ENCODE data around the gene OTOF. TPM values are rescaled to one million over a fixed set of nuclear protein-coding genes. Genes with fewer than 3 reads are reported as not detected.

Gene OTOF
- total and polyA plus RNA-seq, 2 experiments from 2014 or later: 0.21 to 0.23 TPM

- H3F3A ChIP-seq (replicated peaks; ENCODE audit: low read depth): 0 out of 2 replicates have a peak, but pooled peaks cover 6% of the 10 kb centered on the region
- Mint-ChIP-seq H3K27me3 (ENCODE audit: insufficient read depth, low read depth, poor library complexity) (peaks cover 16% of the 10 kb centered on the region), H3K4me1 (peaks cover 4% of the 10 kb centered on the region), H3K27ac (no peak overlapping the region), H3K4me3 (no peak overlapping the region), H3K36me3 (ENCODE audit: low read depth) (no peaks in the 10 kb centered on the region), H3K9me3 (no peaks in the 10 kb centered on the region)
- H4K20me1 ChIP-seq (replicated peaks; ENCODE audit: insufficient read depth): no peaks in the 10 kb centered on the region
- H3K79me2 ChIP-seq (replicated peaks; ENCODE audit: insufficient read depth): no peaks in the 10 kb centered on the region
- H3K27ac ChIP-seq (ENCODE audit: low read depth): no peak overlapping the region
- TF ChIP-seq ETS1 (IDR thresholded peaks at IDR 0.05) (no peak), POLR2AphosphoS5 (IDR thresholded peaks at IDR 0.05; ENCODE audit: low read depth) (no peak), ZNF462 (CRISPR knock-in tag; IDR thresholded peaks at IDR 0.05) (no peak), CREB1 (CRISPR knock-in tag; IDR thresholded peaks at IDR 0.05; ENCODE audit: low read depth) (no peak), JUNB (IDR thresholded peaks at IDR 0.05; ENCODE audit: unreplicated experiment) (no peak), CTCF (conservative IDR thresholded peaks at IDR 0.05; ENCODE audit: low read depth in 2 of 2) (no peak), NANOG (IDR thresholded peaks at IDR 0.05; ENCODE audit: borderline replicate concordance) (no peak), EZH2phosphoT487 (IDR thresholded peaks at IDR 0.05; ENCODE audit: unreplicated experiment) (no peak), REST (IDR thresholded peaks at IDR 0.05; ENCODE audit: unreplicated experiment) (no peak), ZNF331 (CRISPR knock-in tag; IDR thresholded peaks at IDR 0.05; ENCODE audit: low read depth) (no peak), ZNF114 (CRISPR knock-in tag; IDR thresholded peaks at IDR 0.05) (no peak), EZH2 (IDR thresholded peaks at IDR 0.05; ENCODE audit: low read depth, unreplicated experiment) (no peak), STAT1 (IDR thresholded peaks at IDR 0.05; ENCODE audit: unreplicated experiment) (no peak)
- H3K9me2 ChIP-seq (ENCODE audit: insufficient read depth): no peaks in the 10 kb centered on the region
- H3K4me3 ChIP-seq: no peak overlapping the region
- H3K27me3 ChIP-seq (ENCODE audit: insufficient read depth): no peaks in the 10 kb centered on the region
- no peak for ATAC-seq
- no peaks in the 10 kb centered on the region for H3K36me3 ChIP-seq (ENCODE audit: insufficient read depth)
- H3K4me2 ChIP-seq: no peak overlapping the region
- H3K4me1 ChIP-seq (ENCODE audit: insufficient read depth): peaks cover 7% of the 10 kb centered on the region; the same call in 1 of the 2 replicates
- no peak for DNase-seq (ENCODE audit: low spot score)
- H2AFZ ChIP-seq: no peak overlapping the region
Measured at GRCh38 chr2:26474261-26474785, 3.6 kb downstream of the OTOF start.

All from GM23338 (cell line).